HL-60 (cell line): ENCODE results near the gene TBXAS1.

Source experiments
- CTCF ChIP-seq: IDR thresholded peaks from one replicate; pipeline ENCODE4 v1.5.1; 2011; ENCODE audit warnings: low read length, control low read depth, inconsistent platforms; ENCODE audit not compliant: insufficient read depth
- GABPA ChIP-seq: IDR thresholded peaks from 2 replicates; pipeline ENCODE4 v1.6.1; 2012; ENCODE audit warnings: low read depth
- POLR2AphosphoS5 ChIP-seq: IDR thresholded peaks from 2 replicates; pipeline ENCODE4 v1.6.1; 2012; ENCODE audit warnings: low read depth
- TF ChIP-seq, protein P1 (sequence below): IDR thresholded peaks from 2 replicates; pipeline ENCODE4 v1.6.1; 2012; ENCODE audit warnings: low read depth; ENCODE audit not compliant: insufficient replicate concordance

DNA sequence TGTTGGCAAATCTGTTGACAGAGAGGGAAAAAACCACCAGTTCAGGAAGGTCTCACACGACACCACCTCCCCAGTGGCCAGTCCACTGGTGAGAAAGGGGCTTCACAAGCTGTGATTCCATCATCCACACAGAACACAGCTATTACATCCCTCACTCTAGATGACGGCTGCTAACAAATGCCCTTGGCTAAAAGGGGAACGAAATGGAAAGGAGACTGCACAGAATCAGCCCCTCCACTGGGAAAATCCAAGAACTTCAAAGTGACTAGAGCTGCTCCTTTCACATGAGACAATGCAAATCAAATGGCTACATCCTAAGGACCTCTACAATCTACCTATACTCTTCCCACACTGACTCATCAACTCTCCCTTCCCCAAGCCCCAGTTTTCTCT lies 228.1 kb downstream of the TBXAS1 start:
- TF ChIP-seq CTCF (no peak), POLR2AphosphoS5 (no peak), GABPA (no peak)
- TF ChIP-seq, protein P1, sequence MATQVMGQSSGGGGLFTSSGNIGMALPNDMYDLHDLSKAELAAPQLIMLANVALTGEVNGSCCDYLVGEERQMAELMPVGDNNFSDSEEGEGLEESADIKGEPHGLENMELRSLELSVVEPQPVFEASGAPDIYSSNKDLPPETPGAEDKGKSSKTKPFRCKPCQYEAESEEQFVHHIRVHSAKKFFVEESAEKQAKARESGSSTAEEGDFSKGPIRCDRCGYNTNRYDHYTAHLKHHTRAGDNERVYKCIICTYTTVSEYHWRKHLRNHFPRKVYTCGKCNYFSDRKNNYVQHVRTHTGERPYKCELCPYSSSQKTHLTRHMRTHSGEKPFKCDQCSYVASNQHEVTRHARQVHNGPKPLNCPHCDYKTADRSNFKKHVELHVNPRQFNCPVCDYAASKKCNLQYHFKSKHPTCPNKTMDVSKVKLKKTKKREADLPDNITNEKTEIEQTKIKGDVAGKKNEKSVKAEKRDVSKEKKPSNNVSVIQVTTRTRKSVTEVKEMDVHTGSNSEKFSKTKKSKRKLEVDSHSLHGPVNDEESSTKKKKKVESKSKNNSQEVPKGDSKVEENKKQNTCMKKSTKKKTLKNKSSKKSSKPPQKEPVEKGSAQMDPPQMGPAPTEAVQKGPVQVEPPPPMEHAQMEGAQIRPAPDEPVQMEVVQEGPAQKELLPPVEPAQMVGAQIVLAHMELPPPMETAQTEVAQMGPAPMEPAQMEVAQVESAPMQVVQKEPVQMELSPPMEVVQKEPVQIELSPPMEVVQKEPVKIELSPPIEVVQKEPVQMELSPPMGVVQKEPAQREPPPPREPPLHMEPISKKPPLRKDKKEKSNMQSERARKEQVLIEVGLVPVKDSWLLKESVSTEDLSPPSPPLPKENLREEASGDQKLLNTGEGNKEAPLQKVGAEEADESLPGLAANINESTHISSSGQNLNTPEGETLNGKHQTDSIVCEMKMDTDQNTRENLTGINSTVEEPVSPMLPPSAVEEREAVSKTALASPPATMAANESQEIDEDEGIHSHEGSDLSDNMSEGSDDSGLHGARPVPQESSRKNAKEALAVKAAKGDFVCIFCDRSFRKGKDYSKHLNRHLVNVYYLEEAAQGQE, result no peak
